SU-DHL-6 (cell line): Measurements from ENCODE around the gene INTS3.

Experiments
- EZH2phosphoT487 ChIP-seq: fragments of 200-600 bp; sonication (generic), shearing (Covaris generic); conservative IDR thresholded peaks from 2 replicates; pipeline ENCODE4 v1.6.1; 2018; ENCODE audit warnings: mild to moderate bottlenecking, antibody characterized with exemption, low read length, moderate library complexity, mixed read lengths
- TF ChIP-seq, protein P1 (sequence below): fragments of 200-600 bp; sonication (generic); IDR thresholded peaks from one replicate; pipeline ENCODE4 v1.5.1; 2017; ENCODE audit warnings: antibody characterized with exemption, mild to moderate bottlenecking, low read length, moderate library complexity; ENCODE audit not compliant: insufficient read depth, poor library complexity, severe bottlenecking

DNA sequence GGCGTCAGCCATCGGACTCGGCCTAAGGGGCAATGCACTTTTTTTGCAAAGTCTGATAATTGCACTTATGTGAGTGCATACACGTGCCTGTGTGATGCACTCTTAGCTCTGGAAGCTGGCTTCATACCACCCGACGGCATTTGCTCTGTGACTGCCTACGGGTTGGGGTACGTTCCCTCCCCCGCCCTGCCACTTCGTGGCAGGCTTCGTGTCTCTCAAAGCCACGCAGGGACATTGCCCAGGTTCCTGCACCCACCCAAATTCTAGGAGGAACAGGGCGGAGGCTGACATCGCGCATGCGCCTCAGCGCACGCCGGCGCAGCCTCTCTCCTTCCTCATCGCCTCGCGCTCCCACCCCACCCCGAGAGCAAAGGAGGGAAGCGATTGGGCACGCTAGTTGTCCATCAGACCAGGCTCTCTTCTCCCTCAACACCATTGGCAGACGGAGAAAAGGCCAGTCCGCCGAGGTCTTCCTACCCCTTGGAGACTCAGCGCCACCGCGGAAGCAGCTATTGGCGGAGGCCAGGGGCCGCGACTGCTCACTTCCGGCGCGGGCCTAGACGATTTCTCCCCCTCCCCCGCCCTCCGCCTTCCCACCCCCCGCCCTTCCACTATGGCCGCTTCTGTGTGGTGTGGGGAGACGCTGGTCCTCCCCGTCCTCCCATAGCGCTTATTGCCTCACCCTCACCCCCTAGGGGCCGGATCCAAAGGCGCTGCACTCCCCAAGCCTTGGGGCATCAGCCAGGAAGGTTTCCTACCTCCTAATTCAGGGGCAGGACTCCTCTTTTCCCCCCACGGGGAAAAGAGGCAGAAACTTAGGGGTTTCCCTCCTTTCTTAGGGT, at the start of gene INTS3:
- TF ChIP-seq, protein P1, sequence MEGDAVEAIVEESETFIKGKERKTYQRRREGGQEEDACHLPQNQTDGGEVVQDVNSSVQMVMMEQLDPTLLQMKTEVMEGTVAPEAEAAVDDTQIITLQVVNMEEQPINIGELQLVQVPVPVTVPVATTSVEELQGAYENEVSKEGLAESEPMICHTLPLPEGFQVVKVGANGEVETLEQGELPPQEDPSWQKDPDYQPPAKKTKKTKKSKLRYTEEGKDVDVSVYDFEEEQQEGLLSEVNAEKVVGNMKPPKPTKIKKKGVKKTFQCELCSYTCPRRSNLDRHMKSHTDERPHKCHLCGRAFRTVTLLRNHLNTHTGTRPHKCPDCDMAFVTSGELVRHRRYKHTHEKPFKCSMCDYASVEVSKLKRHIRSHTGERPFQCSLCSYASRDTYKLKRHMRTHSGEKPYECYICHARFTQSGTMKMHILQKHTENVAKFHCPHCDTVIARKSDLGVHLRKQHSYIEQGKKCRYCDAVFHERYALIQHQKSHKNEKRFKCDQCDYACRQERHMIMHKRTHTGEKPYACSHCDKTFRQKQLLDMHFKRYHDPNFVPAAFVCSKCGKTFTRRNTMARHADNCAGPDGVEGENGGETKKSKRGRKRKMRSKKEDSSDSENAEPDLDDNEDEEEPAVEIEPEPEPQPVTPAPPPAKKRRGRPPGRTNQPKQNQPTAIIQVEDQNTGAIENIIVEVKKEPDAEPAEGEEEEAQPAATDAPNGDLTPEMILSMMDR, result no peak
- no peak for TF ChIP-seq EZH2phosphoT487
